ENCODE data around the gene ADARB1. TPM values are rescaled to one million over a fixed set of nuclear protein-coding genes. Genes with fewer than 3 reads are reported as not detected.

Gene ADARB1
- total RNA-seq, 1 experiment from 2014 or later: 5.0 TPM

DNA sequence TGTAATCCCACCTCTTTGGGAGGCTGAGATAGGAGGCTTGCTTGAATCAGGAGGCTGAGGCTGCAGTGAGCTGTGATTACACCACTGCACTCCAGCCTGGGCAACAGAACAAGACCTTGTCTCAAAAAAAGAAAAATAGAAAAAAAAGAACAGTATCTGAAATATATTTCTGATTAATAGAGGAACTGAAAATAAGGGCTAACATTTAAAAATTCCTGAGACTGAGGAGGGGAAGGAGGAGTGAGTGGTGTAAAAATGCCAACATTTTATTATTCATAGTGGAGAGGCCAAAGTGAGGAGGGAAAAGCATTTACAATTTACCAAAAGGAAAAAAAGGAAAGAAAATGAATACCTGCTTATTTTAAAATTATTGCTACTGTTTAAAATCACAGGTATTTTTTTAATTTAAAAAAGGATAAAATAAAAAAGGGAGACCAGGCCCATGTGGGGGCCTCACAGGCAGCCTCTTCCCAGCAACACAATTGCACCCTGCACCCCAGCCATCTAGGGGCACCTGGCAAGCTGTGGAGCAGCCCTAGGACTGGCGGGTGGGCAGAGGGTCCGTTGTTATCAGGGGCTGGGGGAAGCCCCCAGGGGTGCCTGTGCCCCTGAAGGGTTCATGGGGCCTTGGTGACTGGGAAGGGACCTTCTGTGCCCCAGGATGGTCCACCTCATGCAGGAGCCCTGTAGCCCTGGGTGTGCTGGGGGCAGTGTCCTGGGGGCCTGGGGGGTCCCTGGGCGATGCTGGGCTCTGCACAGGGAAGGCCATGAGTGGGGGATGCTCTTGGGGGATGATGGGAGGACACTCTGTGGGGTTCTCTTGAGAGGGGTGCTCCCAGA, 34.8 kb upstream of the ADARB1 start:
- no peak for DNase-seq (ENCODE audit: low spot score)

DNA sequence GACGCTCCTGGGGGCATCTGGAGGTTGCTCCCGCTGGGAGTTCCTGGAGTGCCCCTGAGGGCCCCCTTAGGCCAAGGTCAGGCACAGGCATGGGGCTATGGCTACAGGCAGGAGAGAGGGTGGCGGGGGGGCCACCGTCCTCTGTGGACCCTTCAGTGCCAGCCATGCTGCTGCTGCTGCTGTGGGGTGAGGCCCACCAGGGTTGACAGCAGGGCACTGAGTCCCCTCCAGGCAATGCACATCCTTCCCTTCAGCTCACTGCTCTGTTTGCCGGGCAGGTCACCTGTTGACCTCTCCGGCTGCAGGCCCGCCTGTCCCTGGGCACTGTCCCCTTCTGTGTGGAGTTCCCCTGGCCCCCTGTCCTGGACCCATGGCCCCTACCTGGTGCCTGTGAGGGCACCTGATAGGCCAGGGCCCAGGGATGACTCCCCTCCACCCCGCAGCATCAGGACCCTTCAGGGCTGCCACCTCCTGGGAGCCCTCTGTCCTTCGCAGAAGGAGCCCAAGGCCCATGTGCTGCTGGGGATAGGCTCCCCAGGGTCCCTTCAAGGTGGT, 34.1 kb upstream of the ADARB1 start:
- no peak for DNase-seq (ENCODE audit: low spot score)

DNA sequence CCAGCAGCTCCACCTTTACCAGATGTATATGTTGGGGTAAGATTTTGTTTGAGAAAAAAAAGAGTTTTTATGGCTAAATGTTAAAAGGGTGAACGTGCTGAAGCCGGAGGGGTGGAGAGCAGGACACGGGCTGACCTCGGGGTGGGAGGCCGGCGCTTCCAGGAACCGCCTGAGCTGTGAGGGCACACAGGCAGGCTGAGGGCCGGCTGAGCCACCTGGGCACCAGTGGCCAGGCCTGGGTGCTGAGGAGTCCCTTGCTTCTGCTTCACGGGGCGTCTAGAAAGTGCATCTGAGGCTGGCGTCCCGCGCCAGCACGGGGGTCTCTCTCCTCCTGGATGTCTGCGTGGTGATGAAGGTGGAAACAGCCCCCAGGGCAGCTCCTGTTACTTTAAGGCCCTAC, 33.6 kb upstream of the ADARB1 start:
- no peak for DNase-seq (ENCODE audit: low spot score)

DNA sequence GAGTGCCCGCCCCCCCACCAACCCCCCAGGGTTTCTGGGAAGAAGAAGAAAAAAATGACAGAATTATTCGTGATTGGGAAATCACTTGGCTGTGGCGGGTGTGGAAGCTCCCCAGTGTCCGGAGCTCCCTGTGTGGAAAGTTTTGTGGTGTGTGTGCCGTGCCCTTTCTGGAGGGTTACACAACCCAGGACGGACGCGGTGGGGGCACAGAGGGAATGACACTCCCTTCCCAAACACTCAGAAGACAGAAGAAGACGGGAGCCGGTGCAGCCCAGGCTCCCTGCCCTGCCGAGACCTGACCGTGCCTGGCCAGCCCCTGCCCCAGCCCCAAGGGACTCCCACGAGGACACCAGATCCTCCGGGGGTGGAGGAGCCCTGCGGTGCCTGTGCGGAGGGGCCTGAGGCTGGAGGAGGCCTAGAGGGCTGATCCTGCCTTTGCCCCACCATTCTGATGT, 33.0 kb upstream of the ADARB1 start:
- no peak for DNase-seq (ENCODE audit: low spot score)

DNA sequence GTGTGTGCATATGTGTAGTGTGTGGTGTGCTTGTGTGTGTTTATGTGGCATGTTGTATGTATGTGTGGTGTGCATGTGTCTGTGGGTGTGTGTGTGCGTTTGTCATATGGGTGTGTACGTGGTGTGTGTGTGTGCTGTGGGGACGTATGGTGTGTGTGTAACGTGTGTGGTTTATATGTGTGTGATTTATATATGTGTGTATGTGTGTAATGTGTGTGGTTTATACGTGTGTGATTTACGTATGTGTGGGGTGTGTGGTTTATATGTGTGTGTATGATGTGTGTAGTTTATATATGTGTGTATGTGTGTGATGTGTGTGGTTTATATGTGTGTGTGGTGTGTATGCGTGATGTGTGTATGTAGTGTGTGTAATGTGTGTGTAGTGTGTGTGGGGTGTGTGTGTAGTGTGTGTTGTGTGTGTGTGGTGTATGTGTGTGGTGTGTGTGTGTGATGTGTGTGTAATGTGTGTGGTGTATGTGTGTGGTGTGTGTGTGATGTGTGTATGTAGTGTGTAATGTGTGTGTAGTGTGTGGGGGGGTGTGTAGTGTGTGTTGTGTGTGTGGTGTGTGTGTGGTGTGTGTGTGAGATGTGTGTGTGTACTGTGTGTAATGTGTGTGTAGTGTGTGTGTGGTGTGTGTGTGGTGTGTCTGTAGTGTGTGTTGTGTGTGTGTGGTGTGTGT, 32.3 kb upstream of the ADARB1 start:
- DNase-seq (ENCODE audit: low spot score): no peak

DNA sequence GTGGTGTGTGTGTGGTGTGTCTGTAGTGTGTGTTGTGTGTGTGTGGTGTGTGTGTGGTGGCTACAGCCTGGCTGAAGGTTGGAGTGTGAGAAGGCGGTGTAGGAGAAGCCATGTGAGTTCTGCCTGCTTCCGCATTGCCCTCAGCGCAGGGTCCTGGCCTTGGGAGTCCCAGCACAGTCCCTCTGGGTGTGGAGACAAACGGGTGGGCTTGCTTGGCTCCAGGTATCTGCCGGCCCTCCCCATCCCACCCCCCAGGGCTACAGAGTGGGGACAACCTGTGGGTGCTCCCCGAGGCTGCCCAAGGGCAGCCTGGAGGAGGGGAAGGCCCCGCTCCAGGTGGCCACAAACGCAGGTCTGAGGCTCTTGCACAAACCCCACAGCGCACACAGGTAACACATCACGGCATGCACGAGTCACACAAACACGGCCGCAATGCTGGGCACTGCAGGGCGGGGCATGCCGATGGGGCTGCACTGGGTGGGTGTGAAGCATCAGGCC, 31.7 kb upstream of the ADARB1 start:
- no peak for DNase-seq (ENCODE audit: low spot score)

DNA sequence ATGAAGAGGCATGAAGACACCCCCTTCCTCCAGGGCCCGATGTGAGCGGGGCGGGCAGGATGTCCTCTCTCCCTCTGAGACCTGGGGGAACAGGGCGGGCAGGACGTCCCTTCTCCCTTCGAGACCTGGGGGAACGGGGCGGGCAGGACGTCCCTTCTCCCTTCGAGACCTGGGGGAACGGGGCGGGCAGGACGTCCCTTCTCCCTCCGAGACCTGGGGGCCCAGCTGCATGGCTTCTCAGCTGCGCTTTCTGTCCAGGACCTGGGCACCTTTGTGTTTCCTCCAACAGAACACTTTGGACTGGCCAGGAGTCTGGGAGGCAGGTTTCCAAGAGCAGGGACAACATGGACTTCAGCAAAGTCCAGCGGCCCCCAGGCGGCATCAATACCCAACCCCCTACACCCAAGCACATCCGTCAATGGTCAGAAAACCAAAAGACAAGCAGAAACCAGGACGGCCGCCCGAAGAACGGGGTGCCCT, 30.8 kb upstream of the ADARB1 start:
- DNase-seq (ENCODE audit: low spot score): no peak

DNA sequence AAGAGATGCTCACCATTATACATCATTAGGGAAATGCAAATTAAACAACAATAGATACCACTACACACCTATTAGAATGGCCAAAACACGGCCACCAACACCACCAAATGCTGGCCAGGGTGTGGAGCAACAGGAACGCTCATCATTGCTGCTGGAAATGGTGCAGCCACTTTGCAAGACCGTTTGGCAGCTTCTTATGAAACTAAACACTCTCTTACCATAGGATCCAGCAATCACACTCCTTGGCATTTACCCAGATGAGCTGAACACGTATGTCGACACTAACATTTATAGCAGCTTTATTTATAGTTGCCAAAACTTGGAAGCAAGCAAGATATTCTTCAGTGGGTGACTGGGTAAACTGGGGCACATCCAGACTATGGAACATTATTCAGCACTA, 28.9 kb upstream of the ADARB1 start:
- no peak for DNase-seq (ENCODE audit: low spot score)

DNA sequence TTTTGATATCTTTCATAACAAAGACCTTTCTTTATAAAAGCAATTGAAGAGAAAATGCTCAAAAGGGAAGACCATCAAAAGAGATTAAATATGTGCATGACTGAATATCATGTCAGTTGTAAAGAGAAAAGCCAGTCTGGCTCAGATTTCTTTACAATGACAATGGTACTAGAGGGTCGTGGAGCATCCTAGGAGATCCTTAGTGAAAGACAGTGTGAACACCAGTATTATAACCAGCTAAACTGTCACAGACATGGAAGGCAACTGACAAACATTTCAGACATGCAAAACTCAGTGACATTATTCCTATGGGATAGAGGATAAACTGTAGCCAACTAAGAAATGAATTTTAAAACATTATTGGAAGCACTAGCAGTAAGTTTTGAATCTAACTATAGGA, 27.1 kb upstream of the ADARB1 start:
- DNase-seq (ENCODE audit: low spot score): no peak

DNA sequence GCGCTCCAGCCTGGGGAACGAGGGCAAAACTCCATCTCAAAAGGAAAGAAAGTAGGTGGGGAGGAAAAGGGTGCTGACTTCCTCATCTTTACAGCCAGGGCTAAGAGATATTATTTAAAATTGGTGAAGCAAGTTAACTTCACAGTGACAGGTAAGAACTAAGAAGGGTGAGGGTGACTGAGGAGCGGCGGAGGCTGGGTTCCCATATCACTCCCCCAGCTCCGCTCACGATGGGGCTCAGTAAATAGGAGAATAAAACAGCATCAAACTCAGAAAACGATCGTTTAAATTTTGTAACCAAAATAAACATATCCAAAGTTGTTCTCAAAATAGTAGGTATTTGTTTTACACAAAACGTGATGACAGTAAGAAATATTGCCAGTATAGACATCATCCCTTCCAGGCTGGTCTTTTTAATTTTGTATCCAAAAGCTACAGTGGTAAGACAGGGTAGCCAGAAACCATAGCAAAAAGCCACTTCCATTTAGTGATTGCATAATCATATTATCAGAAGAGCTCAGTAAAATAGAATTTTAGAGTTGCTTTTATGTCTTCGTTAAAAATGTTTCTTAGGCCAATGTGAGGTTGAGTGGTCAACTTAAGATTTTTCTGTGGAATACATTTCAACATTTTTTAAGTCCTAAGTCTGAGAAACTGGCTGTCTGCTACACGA, 26.2 kb upstream of the ADARB1 start:
- no peak for DNase-seq (ENCODE audit: low spot score)

DNA sequence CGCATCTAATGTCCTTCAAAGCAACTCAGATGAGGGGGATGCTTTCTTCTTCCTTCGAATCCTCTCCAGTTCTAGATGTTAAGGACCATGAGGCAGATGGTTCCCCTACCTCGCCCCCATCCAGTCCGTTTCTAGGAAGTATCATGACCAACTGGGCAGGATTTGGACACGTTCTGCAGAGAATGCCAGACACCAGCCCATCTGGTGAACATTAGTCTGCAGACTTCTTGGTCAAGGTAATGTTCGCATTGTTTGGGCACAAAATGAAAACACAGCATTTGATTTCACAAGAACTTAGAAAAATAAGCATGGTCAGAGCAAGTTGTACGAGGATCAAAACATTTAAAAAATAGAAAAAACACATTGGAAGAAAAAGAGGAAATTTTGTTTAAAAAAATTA, 25.4 kb upstream of the ADARB1 start:
- DNase-seq (ENCODE audit: low spot score): no peak

DNA sequence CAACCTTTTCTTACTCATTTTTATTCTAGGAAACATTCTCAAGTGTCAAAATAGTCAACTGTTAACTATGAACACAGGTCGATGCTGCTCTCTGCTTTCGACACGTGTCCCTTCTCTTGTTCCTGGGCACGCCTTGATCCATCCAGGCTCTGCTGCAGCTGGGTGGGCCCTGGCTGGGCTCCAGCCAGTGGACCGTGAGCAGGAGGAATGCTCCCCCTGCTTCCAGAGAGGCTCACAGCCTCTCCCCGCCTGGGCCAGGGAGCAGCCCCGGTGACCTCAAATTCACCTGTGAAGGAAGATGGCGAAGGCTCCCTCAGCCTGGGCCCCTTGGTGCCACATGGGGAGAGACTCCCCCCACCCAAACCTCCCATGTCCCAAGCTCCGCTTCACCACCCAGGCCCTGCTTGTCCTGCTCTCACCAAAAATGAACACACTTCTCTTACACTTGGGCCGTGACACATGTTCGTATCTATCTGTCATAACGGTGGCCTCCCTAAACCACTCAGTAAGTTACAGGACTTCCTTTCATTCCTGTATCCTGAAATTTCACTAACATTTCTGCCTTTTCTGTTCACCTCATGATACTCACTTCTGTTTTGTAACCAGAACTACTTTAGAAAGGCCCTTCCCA, 24.6 kb upstream of the ADARB1 start:
- DNase-seq (ENCODE audit: low spot score): no peak

DNA sequence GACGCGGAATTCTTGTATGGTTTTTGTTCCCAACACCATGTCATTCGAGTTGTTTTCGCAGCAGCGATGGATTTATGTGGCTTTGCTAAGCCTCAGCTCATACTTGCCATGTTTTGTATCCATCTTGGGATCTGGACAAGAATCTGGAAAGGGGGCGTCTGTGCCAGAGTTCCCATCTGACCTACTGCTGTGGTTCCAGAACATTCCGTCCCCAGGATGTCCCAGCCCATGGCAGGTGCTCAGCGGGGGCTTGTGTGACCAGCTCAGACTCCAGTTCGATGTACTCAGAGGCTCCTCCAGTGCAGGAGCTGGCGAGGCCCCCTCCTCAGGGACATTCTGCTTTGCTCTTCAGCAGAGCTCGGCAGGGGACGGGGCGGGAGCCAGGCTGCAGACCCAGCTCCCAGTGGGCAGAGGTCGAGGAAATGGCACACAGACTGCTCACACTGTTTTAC, 24.0 kb upstream of the ADARB1 start:
- no peak for DNase-seq (ENCODE audit: low spot score)

DNA sequence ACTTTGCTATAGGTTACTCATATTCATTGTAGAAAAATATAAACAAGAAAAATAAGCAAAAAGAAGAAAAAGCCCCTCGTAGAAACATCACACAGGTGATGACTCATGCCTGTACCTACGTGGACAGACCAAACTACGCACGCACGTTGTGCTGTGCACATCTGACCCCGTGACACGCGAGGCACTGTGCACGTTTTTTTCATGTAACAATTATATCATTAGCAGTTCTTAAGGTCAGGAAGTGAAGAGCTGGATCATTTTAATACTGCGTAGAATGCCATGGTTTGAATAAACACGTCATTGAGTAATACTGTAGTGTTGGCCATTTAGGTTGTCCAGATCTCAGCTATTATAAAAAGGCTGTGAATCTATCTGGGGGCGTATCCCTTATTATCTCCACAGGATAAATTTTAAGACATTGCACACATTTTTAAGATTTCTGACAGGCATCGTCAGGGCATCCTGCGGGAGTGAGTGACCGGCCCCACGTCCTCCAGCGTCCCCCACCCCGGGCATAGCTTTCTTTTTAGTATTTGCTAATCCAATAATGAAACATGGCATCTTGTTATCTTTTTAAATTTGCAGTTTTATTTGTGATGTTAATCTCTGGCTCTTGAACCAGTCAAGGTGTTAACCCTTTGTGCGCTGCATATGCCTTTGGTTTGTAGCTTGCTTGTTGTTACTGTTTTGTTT, 23.4 kb upstream of the ADARB1 start:
- no peak for DNase-seq (ENCODE audit: low spot score)

DNA sequence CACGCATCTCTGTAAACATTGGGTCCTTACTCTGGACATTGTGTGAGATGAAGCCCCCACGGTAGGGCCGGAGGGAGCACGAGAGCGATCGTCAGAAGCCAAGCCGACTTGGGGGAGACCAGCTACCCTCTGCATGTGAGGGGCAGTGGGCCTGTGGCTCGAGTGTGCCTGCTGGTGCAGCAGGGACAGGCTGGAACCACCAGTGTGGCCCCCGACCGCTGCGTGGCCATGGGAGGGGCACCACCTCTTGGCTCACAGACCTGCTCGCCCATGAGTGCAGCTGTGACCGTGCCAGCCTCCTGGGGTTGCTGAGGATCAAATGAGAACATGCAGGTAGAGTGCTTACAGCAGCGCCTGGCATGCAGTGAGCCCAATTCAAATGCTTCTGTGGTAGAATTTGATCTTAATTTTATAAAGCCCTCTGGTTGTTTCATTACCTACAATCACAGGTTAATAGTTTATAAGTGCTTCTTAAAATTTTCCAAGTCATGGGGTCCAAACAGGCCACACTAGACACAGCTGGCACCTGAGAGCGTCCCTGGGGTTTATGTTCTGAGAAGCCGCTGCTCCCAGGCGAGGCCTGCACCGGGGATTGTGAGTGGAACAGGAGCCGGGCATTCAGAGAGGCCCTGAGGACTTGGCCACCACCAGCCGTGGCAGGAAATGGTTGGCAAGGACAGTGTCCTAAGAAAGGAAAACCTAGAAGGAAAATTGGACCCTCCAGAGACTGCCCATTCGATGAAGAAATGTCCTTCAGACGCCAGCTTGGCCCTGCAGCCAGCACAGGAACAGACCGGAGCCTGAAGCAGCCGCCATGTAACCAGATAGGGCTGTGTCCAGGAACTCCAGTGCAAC, 22.6 kb upstream of the ADARB1 start:
- no peak for DNase-seq (ENCODE audit: low spot score)

DNA sequence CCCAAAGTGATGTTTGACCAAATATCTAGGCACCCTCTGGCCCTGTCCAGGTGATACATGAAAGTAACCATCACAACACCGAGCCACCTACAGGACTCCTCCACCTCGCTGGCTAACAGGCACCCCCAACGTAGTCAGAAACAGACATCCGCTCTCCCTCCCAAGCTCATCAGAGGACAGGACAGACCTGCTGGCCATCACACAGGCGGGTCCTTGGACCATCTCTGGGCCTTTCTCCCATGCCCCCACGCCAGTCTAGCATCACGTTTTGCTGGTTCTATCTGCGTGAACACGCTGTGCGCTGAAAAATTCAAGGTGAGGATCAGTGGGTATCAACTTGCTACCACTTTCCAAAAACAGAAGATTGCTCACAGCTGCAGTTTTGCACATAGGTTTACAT, 21.4 kb upstream of the ADARB1 start:
- no peak for DNase-seq (ENCODE audit: low spot score)

DNA sequence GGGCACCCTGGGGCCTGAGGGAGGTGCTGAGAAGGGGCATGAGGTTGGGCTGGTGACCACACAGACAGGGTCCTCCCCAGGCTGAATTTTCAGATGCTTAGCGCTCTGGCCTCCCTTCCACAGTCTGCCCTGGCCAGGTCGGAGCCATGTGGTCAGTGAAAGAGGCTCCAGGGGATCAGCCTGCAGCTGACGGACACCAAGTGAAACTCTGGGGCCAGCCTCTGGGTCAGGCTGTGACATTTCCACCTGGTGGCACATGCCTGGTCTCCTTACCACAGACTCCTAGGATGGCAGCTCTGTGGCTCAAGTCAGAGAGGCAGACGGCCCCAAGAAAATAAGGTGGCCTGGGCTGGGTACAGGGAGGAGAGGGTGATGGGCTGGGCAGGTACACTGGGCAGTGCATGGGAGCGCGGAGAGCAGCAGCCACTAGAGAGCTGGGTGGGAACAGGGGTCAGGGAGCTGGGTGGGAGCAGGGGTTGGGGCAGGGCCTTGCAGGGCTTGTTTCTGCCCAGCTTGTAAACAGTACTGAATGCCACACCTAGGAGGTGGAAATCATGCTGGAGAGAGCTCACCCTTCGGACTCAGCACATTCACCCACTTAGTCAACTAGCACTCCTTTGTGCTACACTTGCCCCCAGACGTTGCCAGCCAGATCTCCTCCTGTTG, 20.7 kb upstream of the ADARB1 start:
- no peak for DNase-seq (ENCODE audit: low spot score)

DNA sequence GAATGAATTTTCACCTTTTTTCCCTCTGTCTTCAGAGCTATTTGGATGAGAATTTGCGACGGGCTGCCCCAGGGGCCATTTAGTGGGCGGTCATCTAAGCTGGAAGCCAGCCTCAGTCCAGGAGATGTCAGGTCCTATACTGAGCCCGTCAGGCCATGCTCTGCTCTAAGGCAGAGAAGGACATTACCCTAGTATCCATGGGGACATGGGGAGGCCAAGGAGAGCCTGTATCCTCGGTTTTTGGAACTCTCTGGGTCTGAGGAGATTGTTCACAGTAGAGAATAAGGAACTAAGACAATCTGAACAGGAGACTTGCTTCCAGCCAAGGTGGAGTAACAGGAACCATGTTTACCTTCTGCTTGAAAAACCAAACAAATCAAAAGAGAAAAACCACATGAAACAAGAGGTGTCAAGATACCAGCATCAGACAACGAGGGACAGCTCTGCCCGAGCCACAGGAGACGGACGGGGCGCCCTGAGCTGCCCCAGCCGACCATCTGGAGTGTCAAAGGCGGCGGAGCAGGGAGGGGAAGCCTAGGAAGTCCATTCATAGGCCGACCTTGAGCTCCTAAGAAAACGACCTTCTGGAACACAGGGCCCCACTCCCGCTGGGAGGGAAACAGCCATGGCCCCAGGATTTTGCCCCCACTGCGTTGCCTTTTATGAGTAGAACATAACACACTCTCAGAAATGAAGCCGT, 20.0 kb upstream of the ADARB1 start:
- no peak for DNase-seq (ENCODE audit: low spot score)
